GM21367 (cell line): ENCODE data around the gene RGS10.
"Not testable (repeated sequence)": the region's sequence is repeated elsewhere in the genome, so short reads cannot be mapped to it uniquely, and the experiment has no call there.

Experiments
- ATAC-seq: cut with Tn5 transposase; IDR thresholded peaks from one replicate; pipeline ENCODE4 v1.9.1; 2021; ENCODE audit not compliant: unreplicated experiment

The RGS10 gene

GRCh38 chr10:119473771-119474170 is 68.7 kb downstream of the RGS10 start:
- ATAC-seq: no peak

- ATAC-seq: no peak
These were observed 71.4 kb downstream of the RGS10 start for GRCh38 chr10:119470920-119471702.

- ATAC-seq: no peak
These were observed 72.7 kb downstream of the RGS10 start for GRCh38 chr10:119469846-119470245.

GRCh38 chr10:119469325-119469707 is 73.2 kb downstream of the RGS10 start:
- ATAC-seq: no peak

GRCh38 chr10:119468542-119469324 is 73.8 kb downstream of the RGS10 start:
- ATAC-seq: no peak

GRCh38 chr10:119466655-119467054 is 75.9 kb downstream of the RGS10 start:
- peak; percentile 46 for ATAC-seq

- ATAC-seq: no peak
These were observed 76.4 kb downstream of the RGS10 start for GRCh38 chr10:119466076-119466475.

GRCh38 chr10:119465085-119465484 is 77.4 kb downstream of the RGS10 start:
- ATAC-seq: no peak

GRCh38 chr10:119463195-119463594 is 79.3 kb downstream of the RGS10 start:
- not testable (repeated sequence) for ATAC-seq

- no peak for ATAC-seq
These were observed 79.7 kb downstream of the RGS10 start for GRCh38 chr10:119462773-119463172.

GRCh38 chr10:119461923-119462322 is 80.6 kb downstream of the RGS10 start:
- peak; percentile 49 for ATAC-seq

GRCh38 chr10:119461380-119461779 is 81.1 kb downstream of the RGS10 start:
- ATAC-seq: peak; percentile 55

- no peak for ATAC-seq
These were observed 81.9 kb downstream of the RGS10 start for GRCh38 chr10:119460369-119461195.

GRCh38 chr10:119459681-119460340 is 82.7 kb downstream of the RGS10 start:
- no peak for ATAC-seq

- ATAC-seq: no peak
These were observed 84.4 kb downstream of the RGS10 start for GRCh38 chr10:119457966-119458766.

GRCh38 chr10:119456435-119456810 is 86.1 kb downstream of the RGS10 start:
- no peak for ATAC-seq

GRCh38 chr10:119455609-119456434 is 86.7 kb downstream of the RGS10 start:
- ATAC-seq: no peak

GRCh38 chr10:119454990-119455389 is 87.5 kb downstream of the RGS10 start:
- no peak for ATAC-seq

GRCh38 chr10:119454316-119454715 is 88.2 kb downstream of the RGS10 start:
- no peak for ATAC-seq
